Measurements from ENCODE around the gene GNG13.

GNG13 gene

GRCh38 chr16:794091-794822 is 6.3 kb downstream of the GNG13 start:
- no peak for DNase-seq (ENCODE audit: low read depth in 2 of 2)

GRCh38 chr16:793414-793813 is 7.1 kb downstream of the GNG13 start:
- no peak for DNase-seq (ENCODE audit: low read depth in 2 of 2)

- DNase-seq (ENCODE audit: low read depth in 2 of 2), result no peak
These were observed 8.1 kb downstream of the GNG13 start for GRCh38 chr16:792221-792995.

GRCh38 chr16:791131-791530 is 9.4 kb downstream of the GNG13 start:
- DNase-seq (ENCODE audit: low read depth in 2 of 2), result no peak

- DNase-seq (ENCODE audit: low read depth in 2 of 2), result no peak
These were observed 10.4 kb downstream of the GNG13 start for GRCh38 chr16:790086-790485.

GRCh38 chr16:789191-789850 is 11.2 kb downstream of the GNG13 start:
- DNase-seq (ENCODE audit: low read depth in 2 of 2), result no peak

GRCh38 chr16:788399-789126 is 12.0 kb downstream of the GNG13 start, which contains the start of gene CHTF18:
Gene CHTF18 (plus strand): TSS chr16:788620. CDS start chr16:788685, 65 bp downstream.
- DNase-seq (ENCODE audit: low read depth in 2 of 2), result peak; percentile 89 to 96

GRCh38 chr16:787978-788398 is 12.5 kb downstream of the GNG13 start, which contains the start of gene RPUSD1:
Gene RPUSD1 (minus strand): TSS chr16:788381. CDS start chr16:787737, 644 bp downstream.
- DNase-seq (ENCODE audit: low read depth in 2 of 2), result no peak

GRCh38 chr16:787321-787966 is 13.1 kb downstream of the GNG13 start:
- no peak for DNase-seq (ENCODE audit: low read depth in 2 of 2)

- DNase-seq (ENCODE audit: low read depth in 2 of 2), result peak; percentile 57 to 64
These were observed 14.7 kb downstream of the GNG13 start for GRCh38 chr16:785563-786535.

- DNase-seq (ENCODE audit: low read depth in 2 of 2), result no peak
These were observed 16.1 kb downstream of the GNG13 start for GRCh38 chr16:784431-784830.

- no peak for DNase-seq (ENCODE audit: low read depth in 2 of 2)
These were observed 17.0 kb downstream of the GNG13 start for GRCh38 chr16:783404-784161.

- DNase-seq (ENCODE audit: low read depth in 2 of 2), result no peak
These were observed 17.6 kb downstream of the GNG13 start for GRCh38 chr16:782766-783403.

- DNase-seq (ENCODE audit: low read depth in 2 of 2), result no peak
These were observed 18.3 kb downstream of the GNG13 start for GRCh38 chr16:782258-782657.

- no peak for DNase-seq (ENCODE audit: low read depth in 2 of 2)
These were observed 19.1 kb downstream of the GNG13 start for GRCh38 chr16:781346-782010.

GRCh38 chr16:780296-780695 is 20.2 kb downstream of the GNG13 start:
- no peak for DNase-seq (ENCODE audit: low read depth in 2 of 2)

- DNase-seq (ENCODE audit: low read depth in 2 of 2), result no peak
These were observed 21.0 kb downstream of the GNG13 start for GRCh38 chr16:779561-779960.

GRCh38 chr16:778909-779527 is 21.5 kb downstream of the GNG13 start:
- no peak for DNase-seq (ENCODE audit: low read depth in 2 of 2)
